GM18526 (cell line): ENCODE measurements around the gene UNC13A.

Source experiments
- POLR2A ChIP-seq: IDR thresholded peaks from 3 replicates; pipeline ENCODE4 v1.6.1; 2011; ENCODE audit not compliant: insufficient read length; ENCODE audit errors: extremely low read depth

UNC13A gene

GRCh38 chr19:17581211-17581874 lies 106.8 kb downstream of the UNC13A start:
- no peak for TF ChIP-seq POLR2A

GRCh38 chr19:17580470-17581144 lies 107.5 kb downstream of the UNC13A start:
- no peak for TF ChIP-seq POLR2A

GRCh38 chr19:17579661-17580244 lies 108.4 kb downstream of the UNC13A start:
- TF ChIP-seq POLR2A: no peak

- no peak for TF ChIP-seq POLR2A
Observed at GRCh38 chr19:17577457-17578097, 110.6 kb downstream of the UNC13A start.

GRCh38 chr19:17576758-17577456 lies 111.2 kb downstream of the UNC13A start:
- no peak for TF ChIP-seq POLR2A

- no peak for TF ChIP-seq POLR2A
Observed at GRCh38 chr19:17575871-17576757, 112.0 kb downstream of the UNC13A start.

GRCh38 chr19:17572638-17573037 lies 115.5 kb downstream of the UNC13A start:
- TF ChIP-seq POLR2A: no peak

GRCh38 chr19:17570791-17571190 lies 117.4 kb downstream of the UNC13A start:
- TF ChIP-seq POLR2A: no peak

- TF ChIP-seq POLR2A: no peak
Observed at GRCh38 chr19:17567940-17568339, 120.2 kb downstream of the UNC13A start.

GRCh38 chr19:17565611-17566010 lies 122.5 kb downstream of the UNC13A start:
- no peak for TF ChIP-seq POLR2A

GRCh38 chr19:17564781-17565180 lies 123.4 kb downstream of the UNC13A start:
- no peak for TF ChIP-seq POLR2A

- TF ChIP-seq POLR2A: no peak
Observed at GRCh38 chr19:17562561-17562960, 125.6 kb downstream of the UNC13A start.

- TF ChIP-seq POLR2A: no peak
Observed at GRCh38 chr19:17562097-17562496, 126.1 kb downstream of the UNC13A start.

GRCh38 chr19:17560205-17560595 lies 128.0 kb downstream of the UNC13A start:
- no peak for TF ChIP-seq POLR2A
